Activated CD4-positive, alpha-beta T cell treated with anti-CD3 and anti-CD28 coated beads, Interleukin-2, amount 50 U/mL, for 48 hours (primary cell): Measurements from ENCODE around the gene MLLT6.
A peak's percentile ranks its signal among the peaks of the same experiment; 100 is the strongest.
"Not testable (repeated sequence)": the region's sequence is repeated elsewhere in the genome, so short reads cannot be mapped to it uniquely, and the experiment has no call there.

Experiments
- DNase-seq, 2 experiments: peaks; one replicate each; pipeline ENCODE4 v3.0.0-alpha.2; 2020

The MLLT6 gene

GRCh38 chr17:38709104-38709820 lies 4.2 kb downstream of the MLLT6 start:
- DNase-seq = no peak

- no peak for DNase-seq
These were observed 5.0 kb downstream of the MLLT6 start for GRCh38 chr17:38709864-38710603.

GRCh38 chr17:38710604-38710962 lies 5.5 kb downstream of the MLLT6 start:
- no peak for DNase-seq

GRCh38 chr17:38710985-38711384 lies 5.9 kb downstream of the MLLT6 start:
- DNase-seq = no peak

GRCh38 chr17:38711792-38712571 lies 6.9 kb downstream of the MLLT6 start:
- no peak for DNase-seq

GRCh38 chr17:38712593-38712992 lies 7.5 kb downstream of the MLLT6 start:
- DNase-seq = no peak

- DNase-seq = no peak
These were observed 8.5 kb downstream of the MLLT6 start for GRCh38 chr17:38713456-38714075.

- DNase-seq = peak in 1 of 2 experiments; percentile 48
These were observed 10.3 kb downstream of the MLLT6 start for GRCh38 chr17:38715216-38715943.

GRCh38 chr17:38716368-38717005 lies 11.4 kb downstream of the MLLT6 start:
- DNase-seq = no peak

GRCh38 chr17:38717139-38717745 lies 12.2 kb downstream of the MLLT6 start:
- no peak for DNase-seq

GRCh38 chr17:38719289-38719942 lies 14.3 kb downstream of the MLLT6 start:
- DNase-seq = no peak

- DNase-seq = no peak
These were observed 15.0 kb downstream of the MLLT6 start for GRCh38 chr17:38719943-38720641.

GRCh38 chr17:38720941-38721340 lies 15.9 kb downstream of the MLLT6 start:
- DNase-seq = no peak

GRCh38 chr17:38721802-38722201 lies 16.7 kb downstream of the MLLT6 start:
- DNase-seq = no peak

GRCh38 chr17:38724337-38724988 lies 19.4 kb downstream of the MLLT6 start:
- DNase-seq = no peak

GRCh38 chr17:38725066-38725465 lies 20.0 kb downstream of the MLLT6 start:
- DNase-seq = no peak

- DNase-seq = not testable (repeated sequence)
These were observed 21.1 kb downstream of the MLLT6 start for GRCh38 chr17:38726145-38726544.

GRCh38 chr17:38727736-38728135 lies 22.7 kb downstream of the MLLT6 start:
- peak; percentile 83 to 89 for DNase-seq

GRCh38 chr17:38728290-38728831 lies 23.3 kb downstream of the MLLT6 start:
- DNase-seq = peak in 1 of 2 experiments; percentile 63
